B cell (primary cell): ENCODE measurements around the gene KCND3.

Experiments used
- CTCF ChIP-seq: fragments of 200-600 bp; IDR thresholded peaks from one replicate; pipeline ENCODE4 v1.8.0; 2022; ENCODE audit warnings: antibody characterized with exemption, mild to moderate bottlenecking
- EZH2 ChIP-seq: IDR thresholded peaks from 2 replicates; pipeline ENCODE4 v1.6.1; 2012; ENCODE audit warnings: borderline replicate concordance, low read depth, mild to moderate bottlenecking, moderate library complexity, low read length; ENCODE audit not compliant: insufficient read depth, poor library complexity, severe bottlenecking

DNA sequence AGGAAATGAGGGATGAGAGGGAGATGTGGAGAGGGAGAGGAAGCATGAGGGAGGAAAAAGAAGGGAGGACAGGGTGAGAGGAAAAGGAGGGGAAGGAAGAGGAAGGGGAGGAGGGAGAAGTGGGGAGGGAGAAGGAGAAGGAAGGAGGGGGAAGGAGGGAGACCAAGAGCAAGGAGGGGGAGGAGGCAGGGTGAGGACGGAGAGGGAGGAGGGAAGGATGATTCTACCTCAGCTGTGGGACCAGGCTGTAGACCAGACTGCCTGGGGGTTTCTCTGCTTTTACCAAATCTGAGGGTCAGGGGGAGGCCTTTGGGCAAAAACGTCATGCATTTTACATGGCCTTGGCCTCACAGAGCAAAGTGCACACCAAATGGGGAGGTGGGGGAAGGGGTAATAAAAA lies 94.5 kb downstream of the KCND3 start:
- no peak for TF ChIP-seq CTCF
- TF ChIP-seq EZH2 = no peak
